Measurements from ENCODE around the gene TCF7L1. TPM values are rescaled to one million over a fixed set of nuclear protein-coding genes. Genes with fewer than 3 reads are reported as not detected.
"Not testable (repeated sequence)": the region's sequence is repeated elsewhere in the genome, so short reads cannot be mapped to it uniquely, and the experiment has no call there.

Gene TCF7L1
- total RNA-seq, 1 donor from 2014 or later = 3.5 TPM

- no peak for DNase-seq (ENCODE audit: low read depth, low spot score)
These were observed 50.3 kb downstream of the TCF7L1 start for GRCh38 chr2:85183479-85183878.

GRCh38 chr2:85184231-85184630, 51.0 kb downstream of the TCF7L1 start:
- no peak for DNase-seq (ENCODE audit: low read depth, low spot score)

GRCh38 chr2:85184990-85185389, 51.8 kb downstream of the TCF7L1 start:
- no peak for DNase-seq (ENCODE audit: low read depth, low spot score)

GRCh38 chr2:85185431-85185940, 52.3 kb downstream of the TCF7L1 start:
- no peak for DNase-seq (ENCODE audit: low read depth, low spot score)

GRCh38 chr2:85187069-85187468, 53.9 kb downstream of the TCF7L1 start:
- no peak for DNase-seq (ENCODE audit: low read depth, low spot score)

GRCh38 chr2:85188852-85189251, 55.7 kb downstream of the TCF7L1 start:
- DNase-seq (ENCODE audit: low read depth, low spot score) = no peak

GRCh38 chr2:85189606-85190270, 56.5 kb downstream of the TCF7L1 start:
- no peak for DNase-seq (ENCODE audit: low read depth, low spot score)

GRCh38 chr2:85191157-85191556, 58.0 kb downstream of the TCF7L1 start:
- DNase-seq (ENCODE audit: low read depth, low spot score) = no peak

GRCh38 chr2:85194780-85195480, 61.7 kb downstream of the TCF7L1 start:
- DNase-seq (ENCODE audit: low read depth, low spot score) = no peak

GRCh38 chr2:85195956-85196355, 62.8 kb downstream of the TCF7L1 start:
- DNase-seq (ENCODE audit: low read depth, low spot score) = no peak

GRCh38 chr2:85199698-85200097, 66.5 kb downstream of the TCF7L1 start:
- DNase-seq (ENCODE audit: low read depth, low spot score) = no peak

- DNase-seq (ENCODE audit: low read depth, low spot score) = no peak
These were observed 76.7 kb downstream of the TCF7L1 start for GRCh38 chr2:85209887-85210286.

GRCh38 chr2:85210511-85210910, 77.3 kb downstream of the TCF7L1 start:
- DNase-seq (ENCODE audit: low read depth, low spot score) = no peak

GRCh38 chr2:85211606-85212005, 78.4 kb downstream of the TCF7L1 start:
- not testable (repeated sequence) for DNase-seq (ENCODE audit: low read depth, low spot score)

- DNase-seq (ENCODE audit: low read depth, low spot score) = no peak
These were observed 79.6 kb downstream of the TCF7L1 start for GRCh38 chr2:85212841-85213240.

GRCh38 chr2:85213404-85213803, 80.2 kb downstream of the TCF7L1 start:
- no peak for DNase-seq (ENCODE audit: low read depth, low spot score)

GRCh38 chr2:85213901-85214512, 80.8 kb downstream of the TCF7L1 start:
- no peak for DNase-seq (ENCODE audit: low read depth, low spot score)

- no peak for DNase-seq (ENCODE audit: low read depth, low spot score)
These were observed 81.9 kb downstream of the TCF7L1 start for GRCh38 chr2:85215081-85215447.

- DNase-seq (ENCODE audit: low read depth, low spot score) = no peak
These were observed 82.5 kb downstream of the TCF7L1 start for GRCh38 chr2:85215448-85216401.

GRCh38 chr2:85216927-85217326, 83.7 kb downstream of the TCF7L1 start:
- no peak for DNase-seq (ENCODE audit: low read depth, low spot score)

GRCh38 chr2:85221067-85221691, 88.0 kb downstream of the TCF7L1 start:
- DNase-seq (ENCODE audit: low read depth, low spot score) = no peak

All from pulmonary artery endothelial cell (primary cell).